COLO829 (cell line): ENCODE results near the gene FHIT.

ENCODE experiments used
- DNase-seq: peaks from one replicate; pipeline ENCODE4 v3.0.0; 2012; ENCODE audit warnings: low spot score

The FHIT gene

DNA sequence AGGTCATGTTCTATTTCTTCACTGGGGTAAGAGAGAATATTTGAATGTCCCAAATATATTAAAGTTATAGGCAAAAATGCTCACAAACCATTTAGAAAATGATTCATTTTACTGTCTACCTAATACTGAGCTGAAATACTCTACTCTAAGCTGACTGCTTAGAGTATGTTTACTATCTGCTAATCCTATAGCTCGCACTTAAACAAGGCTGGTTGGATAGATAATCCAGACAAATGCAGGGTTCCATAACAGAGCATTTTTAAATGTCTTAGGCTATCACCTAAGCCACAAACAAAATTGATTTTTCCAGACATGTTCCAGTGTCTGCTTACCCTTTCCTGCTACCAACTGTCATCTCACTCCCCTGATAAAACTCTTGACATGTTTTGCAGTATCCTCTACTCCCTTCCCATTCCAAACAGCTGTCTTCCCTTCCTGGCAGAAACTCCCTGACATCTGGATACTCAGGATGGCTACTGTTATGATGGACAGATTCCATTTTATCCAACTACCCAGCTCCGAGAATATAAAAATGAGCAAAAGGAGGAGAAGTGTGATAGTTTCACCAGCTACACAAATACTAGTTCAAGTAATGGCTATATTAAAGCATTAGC is 1034.7 kb downstream of the FHIT start:
- no peak for DNase-seq

DNA sequence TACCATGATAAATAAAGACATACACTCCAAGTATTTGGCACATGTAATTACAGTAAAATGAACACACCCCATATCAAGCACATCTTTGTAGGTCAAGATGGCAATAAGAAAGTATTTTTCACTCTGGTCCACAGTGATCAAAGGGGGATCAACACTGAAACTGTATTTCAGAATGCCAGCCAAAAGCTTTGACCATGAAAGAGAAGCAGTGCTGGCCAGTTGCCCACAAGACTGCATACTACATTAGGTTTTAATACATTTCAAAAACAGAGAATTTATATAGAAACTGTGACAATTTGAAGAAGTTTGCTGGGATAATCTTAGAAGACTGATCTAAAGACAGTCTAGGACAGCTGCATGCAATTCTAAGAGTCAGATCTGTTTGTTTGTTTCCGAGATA is 1035.3 kb downstream of the FHIT start:
- DNase-seq = no peak

DNA sequence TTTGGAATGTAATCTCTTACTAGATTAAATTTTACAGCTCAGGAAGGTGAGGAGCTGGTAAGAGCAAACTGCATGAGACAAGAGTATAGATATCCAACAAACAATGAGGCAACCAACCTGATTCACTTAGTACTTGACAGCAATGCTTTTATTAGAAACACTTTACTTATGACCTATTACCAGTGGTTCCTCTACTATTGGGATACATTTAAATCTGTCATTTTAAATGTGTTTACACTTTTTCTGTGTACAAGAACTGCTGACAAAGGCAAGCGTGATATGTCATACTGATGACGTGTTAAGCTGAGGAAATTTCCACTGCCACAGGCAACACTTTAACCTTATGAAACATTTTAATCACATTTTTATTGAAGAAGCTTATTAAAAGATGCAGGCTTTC is 1043.3 kb downstream of the FHIT start:
- DNase-seq = no peak

DNA sequence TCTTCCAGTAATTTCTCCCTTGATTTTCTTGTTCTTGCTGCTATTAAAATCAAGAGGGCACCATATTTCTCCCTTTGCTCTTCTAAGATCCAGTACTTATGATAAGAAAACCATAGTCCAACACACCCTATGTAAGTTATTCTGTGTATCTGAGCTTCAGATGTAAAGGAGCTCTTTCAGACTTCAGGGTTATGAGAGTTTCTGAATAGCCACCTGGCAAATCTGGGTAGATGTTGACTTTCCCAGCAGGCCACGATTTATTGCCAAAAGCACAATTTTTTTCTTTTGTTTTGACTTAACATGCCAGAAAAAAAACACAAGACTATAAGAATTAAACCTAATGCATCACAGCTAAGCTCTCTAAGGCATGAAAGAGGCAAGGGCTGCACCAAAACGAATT is 1045.0 kb downstream of the FHIT start:
- DNase-seq = no peak

DNA sequence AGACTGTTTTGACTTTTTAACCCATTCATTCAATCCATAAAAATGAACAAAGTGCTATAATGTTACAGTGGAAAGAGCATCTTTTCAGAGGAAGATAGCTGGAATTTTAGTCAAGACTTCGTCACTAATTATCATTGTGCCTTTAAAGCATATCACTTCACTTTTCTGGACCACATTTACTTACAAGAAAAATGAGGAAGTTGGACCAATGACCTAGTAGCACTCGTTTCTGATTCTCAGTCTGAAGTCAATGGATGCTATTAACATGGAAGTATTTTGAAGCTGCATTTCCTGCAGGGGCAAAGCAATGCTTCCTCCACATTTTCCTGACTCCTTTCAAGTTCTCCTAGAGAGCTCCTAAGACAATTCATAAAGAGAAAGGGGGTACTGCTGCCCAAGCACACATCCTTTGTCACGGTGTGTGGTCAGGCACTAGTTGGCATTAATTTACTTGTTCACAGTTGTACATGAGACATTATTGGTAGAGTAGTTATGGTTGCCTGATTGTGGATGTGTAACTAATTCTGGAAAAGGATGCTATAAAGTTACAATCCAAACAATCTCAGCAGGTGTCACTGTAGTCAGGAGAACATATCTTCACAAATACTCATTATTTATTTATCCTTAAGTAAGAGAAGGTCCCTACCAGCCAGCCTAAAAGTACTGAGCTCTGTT is 1049.1 kb downstream of the FHIT start:
- DNase-seq = no peak

DNA sequence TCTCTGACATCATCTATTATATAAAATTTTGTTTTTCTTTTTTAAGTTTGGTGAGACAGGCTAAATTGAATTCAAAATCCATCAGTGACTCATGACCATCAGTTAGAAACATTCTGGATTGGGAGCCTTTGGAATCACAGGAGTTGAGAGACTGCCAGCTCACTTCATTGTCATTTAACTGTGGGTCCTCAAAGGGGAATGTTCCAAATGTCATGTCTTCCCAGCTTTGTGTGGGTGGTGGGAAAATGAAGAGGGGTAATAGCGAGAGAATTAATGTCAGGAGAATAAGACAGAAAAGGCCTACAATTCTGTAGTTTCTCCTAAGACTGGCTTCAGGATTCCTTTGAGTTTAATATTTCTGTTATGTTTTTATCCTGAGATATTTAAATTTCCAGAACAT is 1051.9 kb downstream of the FHIT start:
- DNase-seq = no peak

DNA sequence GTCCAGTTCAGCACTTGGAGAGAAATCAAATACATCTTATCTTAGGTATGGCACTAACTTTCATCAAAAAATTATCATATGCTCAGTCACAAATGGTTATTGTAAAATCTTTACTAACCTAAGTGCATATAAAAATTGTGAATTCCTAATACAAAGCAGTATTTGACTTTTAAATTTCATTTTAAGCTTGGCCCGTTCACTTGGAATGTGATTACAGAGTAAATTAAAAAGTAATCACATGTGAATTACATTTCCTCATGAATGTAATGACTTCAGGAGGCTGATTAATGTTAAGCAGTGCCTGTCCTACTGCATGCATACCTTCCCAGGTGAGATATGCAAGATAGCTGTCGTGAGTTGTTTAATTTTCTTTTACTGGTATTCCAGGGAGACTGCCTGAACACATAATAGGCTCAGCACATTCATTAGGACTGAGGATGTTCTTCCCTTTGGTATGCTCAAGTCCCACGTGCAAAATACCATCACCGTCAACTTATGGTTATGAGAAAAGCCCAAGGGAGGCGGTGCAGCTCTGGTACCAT is 1053.0 kb downstream of the FHIT start:
- DNase-seq = no peak

DNA sequence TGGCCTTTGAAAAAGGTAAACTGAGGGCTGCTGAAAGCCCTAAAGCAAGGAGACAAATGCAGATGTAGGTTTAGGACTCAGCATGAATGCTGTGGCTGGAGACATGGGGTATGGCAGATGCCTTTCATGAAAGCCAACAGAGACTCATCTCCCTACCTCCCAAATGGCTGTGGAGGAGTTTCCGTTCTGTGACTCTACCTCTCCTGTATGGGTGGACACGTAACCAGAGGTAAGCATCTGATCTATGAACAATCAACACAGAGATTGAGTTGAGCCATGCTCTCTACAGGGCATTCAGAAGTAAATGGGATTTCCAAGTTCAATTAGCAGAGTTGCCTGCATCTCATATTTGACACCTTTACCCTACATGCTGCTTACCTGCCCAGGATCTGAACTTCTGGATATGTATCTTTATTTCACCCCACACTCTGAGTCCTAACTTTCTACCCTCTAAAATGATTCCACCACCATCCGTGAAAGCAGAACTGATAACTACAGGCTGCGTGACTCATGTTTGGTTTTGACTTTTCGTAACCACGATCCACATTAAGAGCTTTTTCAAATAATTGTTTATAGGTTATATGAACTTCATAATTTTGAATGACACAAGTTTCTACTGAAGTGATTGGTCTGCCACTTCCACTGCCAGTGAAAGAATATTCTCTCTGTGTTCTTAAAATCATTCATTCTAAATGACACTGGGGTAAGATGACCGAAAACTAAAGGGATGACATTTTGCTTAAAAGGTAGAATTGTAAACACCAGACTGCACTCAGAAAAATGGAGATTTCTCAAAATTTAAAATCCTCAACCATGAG is 1058.7 kb downstream of the FHIT start:
- no peak for DNase-seq

DNA sequence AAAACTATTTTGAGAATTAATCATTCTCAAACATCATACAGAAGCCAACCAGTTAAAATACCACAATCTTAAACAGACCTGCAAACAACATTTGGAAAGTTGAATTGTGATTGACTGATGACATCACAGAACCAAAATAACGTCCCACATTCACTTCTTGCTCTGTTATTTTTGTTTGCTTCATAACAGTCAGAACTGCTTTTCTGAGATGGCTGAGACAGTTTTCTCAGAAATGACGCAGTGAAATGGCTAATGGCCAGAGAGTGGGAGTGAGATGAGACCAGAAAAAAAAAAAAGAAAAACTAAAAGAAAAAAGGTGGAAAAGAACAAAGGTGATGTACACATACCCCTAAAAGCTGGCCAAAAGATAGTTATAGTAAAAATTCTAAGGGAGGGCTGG is 1061.2 kb downstream of the FHIT start:
- DNase-seq = no peak

DNA sequence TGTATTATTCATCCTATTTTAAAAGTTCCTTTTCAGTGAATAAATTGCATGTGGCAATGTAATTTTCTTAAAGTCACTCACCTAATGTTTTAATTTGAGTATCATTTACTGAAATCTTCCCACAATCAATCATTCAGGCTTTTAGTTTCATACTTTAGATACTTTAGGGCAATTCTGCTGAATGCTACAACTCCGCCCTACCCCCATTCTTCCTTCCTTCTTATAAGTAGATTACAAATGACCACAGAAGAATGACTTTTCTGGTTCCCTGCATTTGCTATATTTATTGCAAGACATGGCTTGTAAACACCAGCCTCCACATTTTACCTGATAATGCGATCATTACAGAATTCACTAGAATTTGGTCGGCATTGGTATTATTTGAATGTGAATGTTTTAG is 1061.9 kb downstream of the FHIT start:
- no peak for DNase-seq

DNA sequence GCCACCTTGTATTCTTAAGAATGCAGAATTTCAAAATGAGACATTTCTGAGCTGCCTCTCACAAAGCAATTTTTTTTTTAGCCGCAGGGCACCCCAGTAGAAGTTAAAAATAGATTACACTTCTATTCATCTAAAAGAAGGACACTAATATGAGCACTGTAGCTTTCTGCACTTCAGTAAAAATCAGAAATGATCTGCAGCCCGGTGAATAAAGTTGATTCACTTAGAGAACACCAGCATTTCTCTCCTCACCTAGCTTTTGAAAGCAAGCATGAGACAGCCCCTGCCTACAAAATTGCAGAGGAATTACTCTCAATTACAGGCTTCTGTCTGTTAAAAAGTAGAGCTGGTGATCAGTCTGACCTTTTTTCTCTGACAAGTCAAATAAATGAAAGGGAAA is 1062.4 kb downstream of the FHIT start:
- DNase-seq = no peak

DNA sequence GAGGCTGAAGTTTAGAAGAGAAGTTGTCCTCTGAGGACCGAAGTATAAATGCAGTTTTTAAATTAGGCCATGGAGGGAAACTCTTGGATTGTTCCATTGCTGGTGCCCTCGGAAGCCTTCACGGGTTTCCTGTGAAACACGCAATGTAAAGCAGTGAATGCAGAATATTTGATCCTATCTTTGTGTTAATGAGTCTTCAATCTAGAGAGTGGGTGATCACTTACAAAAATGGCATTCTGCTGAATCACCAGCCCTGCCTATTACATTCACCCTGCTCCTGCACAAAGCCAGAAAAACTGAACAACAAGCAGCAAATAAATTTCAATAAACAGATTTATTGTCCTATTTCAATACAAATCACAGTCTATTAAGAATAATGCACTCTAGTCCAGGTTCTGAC is 1063.9 kb downstream of the FHIT start:
- no peak for DNase-seq

DNA sequence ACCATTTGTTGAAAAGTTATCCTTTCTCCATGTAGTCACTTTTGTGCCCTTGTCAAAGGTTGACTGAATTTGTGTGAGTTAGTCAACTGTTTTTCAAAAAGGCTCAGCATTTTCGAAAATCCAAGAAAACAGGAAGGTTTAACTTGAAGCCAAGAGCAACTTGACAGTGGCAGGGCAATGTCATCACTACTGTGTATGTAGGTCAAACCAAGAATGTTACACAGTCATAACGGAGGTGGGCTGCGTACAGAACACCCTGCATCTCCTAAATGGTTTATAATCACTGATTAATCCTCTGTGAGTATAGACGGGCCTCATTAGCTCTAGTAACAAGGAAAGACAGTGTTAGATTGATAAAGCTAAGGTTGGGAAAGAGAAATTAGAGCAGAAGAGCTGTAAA is 1064.9 kb downstream of the FHIT start:
- no peak for DNase-seq

DNA sequence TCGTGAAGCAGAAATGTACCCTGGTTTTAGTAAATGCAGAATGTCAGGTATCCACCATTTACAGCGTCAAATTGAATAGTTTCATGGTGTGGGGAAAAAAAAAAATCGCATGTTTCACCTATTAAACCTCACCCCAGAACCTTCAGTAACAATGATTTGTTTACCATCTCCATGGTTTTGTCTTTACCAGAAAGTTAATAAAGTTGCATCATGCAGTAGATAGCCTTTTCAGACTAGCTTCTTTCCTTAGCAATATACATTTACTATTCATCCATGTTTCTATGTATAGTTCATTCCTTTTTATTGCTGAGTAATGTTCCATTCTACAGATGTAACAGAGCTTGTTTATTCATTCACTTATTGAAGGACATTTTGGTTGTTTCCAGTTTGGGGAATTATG is 1066.1 kb downstream of the FHIT start:
- no peak for DNase-seq

DNA sequence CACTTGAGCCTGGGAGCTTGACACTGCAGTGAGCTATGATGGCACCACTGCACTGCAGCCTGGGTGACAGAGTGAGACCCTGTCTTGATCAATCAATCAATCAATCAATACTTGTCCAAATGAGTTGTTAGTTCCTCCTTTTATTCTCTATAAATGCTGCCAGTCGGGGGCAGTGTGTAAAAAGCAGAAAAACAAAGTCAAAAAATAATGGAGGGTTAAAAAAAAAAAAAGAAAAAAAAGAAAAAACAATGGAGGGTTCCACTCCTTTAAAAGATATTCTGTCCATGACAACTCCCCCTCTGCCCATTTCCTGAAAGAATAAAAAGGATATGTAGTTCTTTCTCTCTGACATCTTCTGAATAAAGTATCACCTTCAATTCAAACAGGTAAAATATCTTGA is 1068.6 kb downstream of the FHIT start:
- DNase-seq = no peak

DNA sequence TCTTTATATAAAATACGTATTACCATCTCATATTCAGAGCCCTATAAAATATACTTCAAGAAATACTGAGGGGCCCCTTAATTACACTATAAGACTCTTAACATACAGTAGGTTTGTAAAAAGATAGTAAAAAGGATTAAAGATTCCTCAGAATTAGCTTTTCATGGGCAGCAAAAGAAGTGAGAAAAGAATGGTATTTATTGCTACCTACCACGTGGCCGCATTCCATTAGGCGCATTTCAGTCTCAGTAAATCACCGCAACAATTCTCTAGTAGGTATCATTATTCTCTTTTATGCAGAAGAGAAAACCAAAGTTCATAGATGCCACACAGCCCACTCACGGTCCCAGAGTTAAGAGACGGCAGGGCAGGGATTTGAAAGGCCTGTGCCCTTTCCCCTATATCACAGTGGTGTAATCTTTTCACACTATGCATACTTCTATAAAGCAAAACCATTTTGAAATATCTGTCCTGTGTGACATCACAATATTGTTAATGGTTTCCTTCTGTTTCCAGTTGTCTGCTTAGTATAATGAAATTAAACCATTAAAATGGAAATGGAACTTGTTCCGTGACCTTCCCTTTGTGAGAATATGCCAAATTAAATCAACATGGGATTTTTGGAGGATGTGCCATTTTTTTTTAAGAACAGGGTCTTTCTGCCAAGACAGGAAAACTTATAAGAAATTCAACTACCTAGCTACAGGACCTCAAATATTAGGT is 1072.2 kb downstream of the FHIT start:
- DNase-seq = no peak

DNA sequence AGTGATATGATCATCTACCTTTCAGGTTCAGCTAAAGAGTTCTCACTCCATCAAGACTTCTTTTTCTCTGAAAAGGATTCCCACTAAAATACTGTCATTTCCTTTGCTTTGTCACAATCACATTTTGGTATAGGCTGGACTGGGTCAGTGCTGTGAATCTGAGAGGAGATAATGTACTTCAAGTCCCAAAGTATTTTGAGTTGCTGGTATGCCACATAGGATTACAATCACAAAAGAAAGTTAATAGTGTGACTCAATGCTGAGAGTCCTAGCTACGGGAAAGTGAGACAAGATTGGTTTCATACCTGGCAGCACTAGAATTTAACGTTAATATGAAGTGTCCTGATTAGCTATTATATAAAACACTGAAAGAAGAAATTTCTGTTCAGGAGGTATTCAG is 1073.5 kb downstream of the FHIT start:
- DNase-seq = no peak

DNA sequence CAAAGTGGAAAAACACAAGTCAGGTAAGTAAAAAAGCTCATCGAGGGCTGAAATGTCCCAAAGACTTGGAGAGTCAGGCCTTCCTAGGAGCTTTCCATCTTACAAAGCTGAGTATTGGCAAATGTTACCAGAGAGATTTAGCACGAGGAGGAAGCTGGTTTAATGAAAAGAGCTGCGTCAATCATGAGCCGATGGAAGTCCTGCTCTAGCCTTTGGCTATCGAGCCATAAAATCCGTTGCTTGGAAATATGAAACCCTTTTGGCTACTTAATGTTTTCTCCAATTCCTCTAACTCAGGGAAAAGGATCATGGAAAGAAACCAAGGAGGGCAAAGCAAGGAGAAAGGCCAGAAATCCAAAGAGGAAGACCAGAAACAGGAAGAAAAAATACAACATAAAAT is 1074.6 kb downstream of the FHIT start:
- no peak for DNase-seq

DNA sequence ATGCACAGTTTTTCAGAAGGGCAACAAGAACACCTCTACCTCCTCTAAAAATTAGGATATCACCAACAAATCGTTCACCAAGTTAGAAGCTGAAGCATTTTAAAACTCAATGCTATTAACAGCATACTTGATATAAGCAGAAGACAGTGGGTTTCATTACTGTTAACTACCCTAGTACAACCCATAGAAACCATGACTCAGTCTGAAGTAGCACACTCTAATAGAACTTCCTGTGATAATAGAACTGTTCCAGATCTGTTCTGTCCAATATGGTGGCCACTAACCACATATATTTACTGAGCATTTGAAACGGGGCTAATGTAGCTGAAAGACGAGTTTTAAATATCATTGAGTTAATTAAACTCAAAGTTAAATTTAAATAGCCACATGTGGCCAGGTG is 1075.6 kb downstream of the FHIT start:
- DNase-seq = no peak

DNA sequence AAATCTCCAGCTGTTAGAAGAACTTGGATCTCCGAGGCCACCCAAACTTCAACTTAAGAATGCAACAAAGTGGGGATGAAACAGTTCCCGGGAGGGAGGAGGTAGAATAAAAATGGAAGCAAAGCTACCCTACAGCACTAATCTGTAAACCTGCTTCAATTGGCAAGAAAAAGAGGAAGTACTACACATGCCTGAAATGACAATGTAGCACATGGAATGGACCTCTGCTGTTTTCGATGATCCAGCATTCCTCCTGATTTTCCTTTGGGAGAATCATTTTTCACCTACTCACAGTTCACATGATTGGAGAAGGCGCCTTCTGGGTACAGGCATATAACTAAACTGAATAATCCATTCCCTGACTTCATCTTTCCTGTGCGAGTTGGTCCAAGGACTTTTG is 1081.5 kb downstream of the FHIT start:
- DNase-seq = no peak

DNA sequence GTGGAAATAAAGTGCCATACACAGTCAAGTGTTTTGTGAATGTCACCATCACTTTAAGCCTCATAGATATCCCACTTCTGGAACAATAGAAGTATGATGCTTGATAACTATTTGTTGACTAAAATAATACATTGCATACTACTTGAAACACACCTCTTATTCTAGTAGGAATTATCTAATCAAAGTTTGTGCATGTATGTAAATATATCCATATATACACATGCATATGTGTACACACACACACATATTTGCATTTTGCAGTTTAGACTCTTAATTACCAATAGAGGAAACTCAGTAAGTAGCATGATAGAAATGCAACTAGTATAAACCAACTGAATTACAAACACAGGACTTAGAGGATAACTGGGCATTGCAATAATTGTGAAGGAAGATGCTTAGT is 1084.1 kb downstream of the FHIT start:
- no peak for DNase-seq
